ENCODE measurements around the gene PCDH1.

DNA sequence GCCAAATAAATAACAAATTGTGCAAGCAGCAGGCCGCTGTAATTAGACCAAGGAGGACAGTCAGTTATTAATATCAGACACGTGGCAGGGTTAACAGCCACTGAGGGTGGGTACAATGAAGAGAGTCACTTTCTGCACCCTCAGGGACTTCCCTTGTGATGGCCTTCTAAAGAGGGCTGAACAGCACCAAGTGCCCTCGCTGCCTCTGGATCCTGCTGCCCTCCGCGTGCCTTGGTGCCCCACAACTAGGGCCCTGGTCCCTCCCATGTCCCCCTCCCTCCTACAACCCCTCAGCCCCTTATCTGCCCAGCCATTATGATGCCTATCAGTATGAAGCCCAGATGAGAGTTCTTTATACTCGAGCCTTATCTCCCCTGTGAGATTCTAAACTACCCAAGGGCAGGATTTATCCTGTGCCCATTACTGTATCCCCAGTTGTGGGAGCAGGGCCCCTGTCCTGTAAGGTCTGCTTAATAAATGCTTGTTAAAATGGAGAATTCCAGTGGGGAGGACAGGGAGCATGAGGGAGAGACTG, 37.3 kb downstream of the PCDH1 start:
- no peak for TF ChIP-seq EP300 (IDR thresholded peaks at IDR 0.05)
- TF ChIP-seq, protein P1, sequence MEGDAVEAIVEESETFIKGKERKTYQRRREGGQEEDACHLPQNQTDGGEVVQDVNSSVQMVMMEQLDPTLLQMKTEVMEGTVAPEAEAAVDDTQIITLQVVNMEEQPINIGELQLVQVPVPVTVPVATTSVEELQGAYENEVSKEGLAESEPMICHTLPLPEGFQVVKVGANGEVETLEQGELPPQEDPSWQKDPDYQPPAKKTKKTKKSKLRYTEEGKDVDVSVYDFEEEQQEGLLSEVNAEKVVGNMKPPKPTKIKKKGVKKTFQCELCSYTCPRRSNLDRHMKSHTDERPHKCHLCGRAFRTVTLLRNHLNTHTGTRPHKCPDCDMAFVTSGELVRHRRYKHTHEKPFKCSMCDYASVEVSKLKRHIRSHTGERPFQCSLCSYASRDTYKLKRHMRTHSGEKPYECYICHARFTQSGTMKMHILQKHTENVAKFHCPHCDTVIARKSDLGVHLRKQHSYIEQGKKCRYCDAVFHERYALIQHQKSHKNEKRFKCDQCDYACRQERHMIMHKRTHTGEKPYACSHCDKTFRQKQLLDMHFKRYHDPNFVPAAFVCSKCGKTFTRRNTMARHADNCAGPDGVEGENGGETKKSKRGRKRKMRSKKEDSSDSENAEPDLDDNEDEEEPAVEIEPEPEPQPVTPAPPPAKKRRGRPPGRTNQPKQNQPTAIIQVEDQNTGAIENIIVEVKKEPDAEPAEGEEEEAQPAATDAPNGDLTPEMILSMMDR (IDR thresholded peaks at IDR 0.05), result no peak
- TF ChIP-seq POLR2A (IDR thresholded peaks at IDR 0.05), result no peak
